PC-9 (cell line): ENCODE results near the gene RNF4. TPM values are rescaled to one million over a fixed set of nuclear protein-coding genes. Genes with fewer than 3 reads are reported as not detected.

Experiments
- BruUV-seq: library from RNA; stranded (reverse); fragments of 400-500 nt; replicated peaks from 2 replicates; lab custom pipeline; 2021; lab: Mats Ljungman, UMichigan
- CTCF ChIA-PET: fragments of 300-600 bp; sonication (Branson Sonifier 250); formaldehyde crosslinking; loops from one replicate; lab custom pipeline; 2022; ENCODE audit warnings: antibody characterized with exemption; lab: Charles Lee
- POLR2A ChIA-PET: fragments of 300-600 bp; sonication (Branson Sonifier 250); formaldehyde crosslinking; loops from one replicate; lab custom pipeline; 2022; ENCODE audit warnings: antibody characterized with exemption; ENCODE audit not compliant: unreplicated experiment; lab: Charles Lee
- DNase-seq, 2 experiments: peaks; one replicate each; pipeline versions ENCODE4 v3.0.0 to v3.0.0-alpha.2; 2015 to 2022; ENCODE audit warnings: mixed read lengths in 1 of 2
- H2AFZ ChIP-seq: fragments of 200-600 bp; sonication (generic); 2 replicates; pipeline ENCODE4 v1.8.1; 2017; ENCODE audit warnings: antibody characterized with exemption
- H3F3A ChIP-seq: fragments of 200-600 bp; sonication (generic); 2 replicates; pipeline ENCODE4 v1.8.1; 2017; ENCODE audit warnings: antibody characterized with exemption, mild to moderate bottlenecking, low read depth; ENCODE audit not compliant: insufficient read depth
- H3K27ac ChIP-seq: fragments of 200-600 bp; sonication (generic); 2 replicates; pipeline ENCODE4 v1.6.1; 2016; ENCODE audit warnings: mixed run types
- H3K27me3 ChIP-seq: fragments of 200-600 bp; sonication (generic); 2 replicates; pipeline ENCODE4 v1.6.1; 2016; ENCODE audit warnings: low read depth, mixed run types; ENCODE audit not compliant: insufficient read depth
- H3K36me3 ChIP-seq: fragments of 200-600 bp; sonication (generic); 2 replicates; pipeline ENCODE4 v1.6.1; 2016; ENCODE audit warnings: low read depth, mixed run types
- H3K4me1 ChIP-seq: fragments of 200-600 bp; sonication (generic); replicated peaks from 2 replicates; pipeline ENCODE4 v1.6.1; 2016; ENCODE audit warnings: mixed run types; ENCODE audit not compliant: insufficient read depth
- H3K4me2 ChIP-seq: fragments of 200-600 bp; sonication (generic); 2 replicates; pipeline ENCODE4 v1.6.1; 2017; ENCODE audit warnings: mixed run types
- H3K4me3 ChIP-seq: fragments of 200-600 bp; sonication (generic); 2 replicates; pipeline ENCODE4 v1.6.1; 2016; ENCODE audit warnings: mixed run types
- H3K79me2 ChIP-seq: fragments of 200-600 bp; sonication (generic); 2 replicates; pipeline ENCODE4 v1.6.1; 2017; ENCODE audit warnings: low read depth, mixed run types
- H3K9me2 ChIP-seq: fragments of 200-600 bp; sonication (generic); 2 replicates; pipeline ENCODE4 v1.8.1; 2017; ENCODE audit warnings: mild to moderate bottlenecking; ENCODE audit not compliant: insufficient read depth
- H3K9me3 ChIP-seq: fragments of 200-600 bp; sonication (generic); 2 replicates; pipeline ENCODE4 v1.8.1; 2016; ENCODE audit warnings: low read depth; ENCODE audit not compliant: insufficient read depth
- H4K20me1 ChIP-seq: fragments of 200-600 bp; sonication (generic); 2 replicates; pipeline ENCODE4 v1.8.1; 2017; ENCODE audit not compliant: insufficient read depth
- EZH2 ChIP-seq: fragments of 200-600 bp; sonication (generic); IDR thresholded peaks from 2 replicates; pipeline ENCODE4 v1.8.0; 2017; ENCODE audit warnings: antibody characterized with exemption, low read depth
- intact Hi-C: fragments of 100-400 bp; cut with micrococcal nuclease; formaldehyde crosslinking; loops from one replicate; pipeline ENCODE4 v1.10.0; 2022; ENCODE audit not compliant: unreplicated experiment
- total RNA-seq: library from RNA; stranded (reverse); gene quantifications from 2 replicates; pipeline ENCODE4 v1.2.3, GENCODE V29; 2021
- TF ChIP-seq, protein P1 (sequence below): fragments of 200-600 bp; sonication (generic); conservative IDR thresholded peaks from 2 replicates; pipeline ENCODE4 v1.6.1; 2017; ENCODE audit warnings: mixed run types, antibody characterized with exemption, mild to moderate bottlenecking, moderate library complexity

Gene RNF4
- total RNA-seq, 1 experiment from 2014 or later = 63.5 TPM

DNA sequence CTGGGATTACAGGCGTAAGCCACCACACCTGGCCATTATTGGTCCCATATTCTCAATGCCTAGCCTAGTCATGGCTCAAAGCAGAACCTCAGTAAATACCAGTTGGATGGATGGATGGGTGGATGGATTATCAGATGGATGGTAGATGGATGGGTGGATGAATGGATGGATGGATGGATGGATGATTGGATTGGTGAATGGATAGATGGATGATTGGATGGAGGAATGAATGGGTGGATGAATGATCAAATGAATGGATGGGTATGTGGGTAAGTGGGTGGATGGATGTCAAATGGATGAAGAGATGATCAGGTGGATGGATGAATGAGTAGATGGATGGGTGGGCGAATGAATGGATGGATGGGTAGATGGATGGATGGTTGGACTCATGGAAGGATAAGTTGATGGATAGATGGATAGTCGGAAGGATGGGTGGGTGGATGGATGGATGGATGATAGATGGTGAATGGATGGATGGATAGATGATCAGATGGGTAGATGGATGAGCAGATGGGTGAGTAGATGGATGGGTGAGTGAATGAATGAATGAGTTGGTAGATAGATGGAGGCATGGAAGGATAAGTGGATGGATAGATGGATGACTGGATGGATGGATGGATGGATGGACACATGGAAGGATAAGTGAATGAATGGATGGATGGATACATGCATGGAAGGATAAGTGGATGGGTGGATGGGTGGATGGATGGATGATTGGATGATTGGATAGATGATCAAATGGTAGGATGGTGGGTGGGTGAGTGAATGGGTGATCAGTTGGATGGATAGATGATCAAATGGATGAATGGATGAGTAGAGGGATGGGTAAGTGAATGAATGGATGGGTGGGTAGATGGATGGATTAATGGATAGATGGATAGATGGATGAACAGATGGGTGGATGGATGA lies 22.0 kb upstream of the RNF4 start:
- Histone ChIP-seq H3K4me2 (no peak overlapping the region), H3K27ac (no peak overlapping the region), H3F3A (no peaks in the 10 kb centered on the region), H3K36me3 (no peaks in the 10 kb centered on the region), H3K4me3 (no peak overlapping the region), H3K4me1 (no peaks in the 10 kb centered on the region), H3K79me2 (no peaks in the 10 kb centered on the region), H2AFZ (no peak overlapping the region), H3K27me3 (peaks cover 44% of the 10 kb centered on the region), H3K9me3 (no peaks in the 10 kb centered on the region), H4K20me1 (no peaks in the 10 kb centered on the region; the same call in 1 of the 2 replicates), H3K9me2 (no peaks in the 10 kb centered on the region)
- intact Hi-C loops = no loop called here
- no TSS peak for BruUV-seq
- DNase-seq = no peak
- CTCF ChIA-PET = no interaction called here
- TF ChIP-seq, protein P1, sequence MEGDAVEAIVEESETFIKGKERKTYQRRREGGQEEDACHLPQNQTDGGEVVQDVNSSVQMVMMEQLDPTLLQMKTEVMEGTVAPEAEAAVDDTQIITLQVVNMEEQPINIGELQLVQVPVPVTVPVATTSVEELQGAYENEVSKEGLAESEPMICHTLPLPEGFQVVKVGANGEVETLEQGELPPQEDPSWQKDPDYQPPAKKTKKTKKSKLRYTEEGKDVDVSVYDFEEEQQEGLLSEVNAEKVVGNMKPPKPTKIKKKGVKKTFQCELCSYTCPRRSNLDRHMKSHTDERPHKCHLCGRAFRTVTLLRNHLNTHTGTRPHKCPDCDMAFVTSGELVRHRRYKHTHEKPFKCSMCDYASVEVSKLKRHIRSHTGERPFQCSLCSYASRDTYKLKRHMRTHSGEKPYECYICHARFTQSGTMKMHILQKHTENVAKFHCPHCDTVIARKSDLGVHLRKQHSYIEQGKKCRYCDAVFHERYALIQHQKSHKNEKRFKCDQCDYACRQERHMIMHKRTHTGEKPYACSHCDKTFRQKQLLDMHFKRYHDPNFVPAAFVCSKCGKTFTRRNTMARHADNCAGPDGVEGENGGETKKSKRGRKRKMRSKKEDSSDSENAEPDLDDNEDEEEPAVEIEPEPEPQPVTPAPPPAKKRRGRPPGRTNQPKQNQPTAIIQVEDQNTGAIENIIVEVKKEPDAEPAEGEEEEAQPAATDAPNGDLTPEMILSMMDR = no peak
- TF ChIP-seq EZH2 = no peak
- POLR2A ChIA-PET = no interaction called here

DNA sequence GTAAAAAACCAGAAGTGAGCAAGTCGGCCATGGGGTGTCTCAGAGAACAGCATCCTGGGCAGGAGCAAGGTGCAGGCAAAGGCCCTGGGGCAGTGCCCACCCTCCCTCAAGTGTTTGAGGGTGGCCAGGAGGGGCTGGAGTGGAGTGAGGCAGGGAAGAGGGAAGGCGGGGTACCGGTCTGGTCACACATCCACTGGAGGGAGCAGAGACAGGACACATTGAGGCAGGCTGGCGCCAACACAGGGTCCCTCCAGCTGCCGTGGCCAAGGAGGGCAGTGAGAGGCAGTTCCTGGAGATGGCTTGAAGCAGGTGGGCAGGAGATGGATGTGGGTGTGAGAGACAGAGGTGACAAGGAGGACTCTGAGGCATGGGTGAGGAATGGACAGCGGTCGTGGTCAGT lies 20.3 kb upstream of the RNF4 start:
- no peaks in the 10 kb centered on the region for H4K20me1 ChIP-seq
- intact Hi-C loops = no loop called here
- H3K27me3 ChIP-seq = peaks cover 49% of the 10 kb centered on the region
- no peak overlapping the region for H3K4me3 ChIP-seq
- no peak for DNase-seq
- H3K9me2 ChIP-seq = no peaks in the 10 kb centered on the region
- ChIA-PET POLR2A (no interaction called here), CTCF (no interaction called here)
- no peaks in the 10 kb centered on the region for H3K9me3 ChIP-seq
- no peak for TF ChIP-seq EZH2
- TF ChIP-seq, protein P1 = no peak
- H3K4me1 ChIP-seq = no peaks in the 10 kb centered on the region
- no peaks in the 10 kb centered on the region for H3F3A ChIP-seq
- H3K27ac ChIP-seq = no peak overlapping the region
- no peaks in the 10 kb centered on the region for H3K36me3 ChIP-seq
- H3K4me2 ChIP-seq = no peak overlapping the region
- no TSS peak for BruUV-seq
- no peak overlapping the region for H2AFZ ChIP-seq
- no peaks in the 10 kb centered on the region for H3K79me2 ChIP-seq

DNA sequence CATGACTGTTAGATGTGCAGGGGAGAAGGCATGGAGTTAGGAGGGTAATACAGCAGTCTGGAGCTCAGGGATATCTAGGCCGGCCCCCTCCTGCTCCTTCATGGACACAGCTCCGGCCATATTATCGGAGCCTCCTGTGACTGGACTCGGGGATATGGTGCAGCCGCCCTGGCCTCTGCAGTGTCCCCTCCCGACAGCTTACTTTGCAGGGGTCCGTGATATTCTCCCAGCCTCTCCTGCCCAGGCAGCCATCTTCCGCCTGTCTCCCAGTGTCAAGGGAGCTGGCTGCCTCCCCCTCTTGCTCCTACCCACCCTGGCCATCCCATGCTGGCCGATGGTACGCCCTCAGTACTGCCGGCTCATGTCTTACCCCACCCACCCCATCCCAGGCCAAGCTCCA lies 19.9 kb upstream of the RNF4 start:
- CTCF ChIA-PET = no interaction called here
- H4K20me1 ChIP-seq = no peaks in the 10 kb centered on the region
- POLR2A ChIA-PET = no interaction called here
- BruUV-seq = no TSS peak
- H3K79me2 ChIP-seq = no peaks in the 10 kb centered on the region
- TF ChIP-seq, protein P1 = no peak
- no peak for TF ChIP-seq EZH2
- no peaks in the 10 kb centered on the region for H3K36me3 ChIP-seq
- H3K27me3 ChIP-seq = peaks cover 49% of the 10 kb centered on the region
- H3K9me2 ChIP-seq = no peaks in the 10 kb centered on the region
- H2AFZ ChIP-seq = no peak overlapping the region
- no peak overlapping the region for H3K27ac ChIP-seq
- intact Hi-C loops = no loop called here
- no peak overlapping the region for H3K4me3 ChIP-seq
- H3K4me1 ChIP-seq = no peaks in the 10 kb centered on the region
- H3K9me3 ChIP-seq = no peaks in the 10 kb centered on the region
- no peaks in the 10 kb centered on the region for H3F3A ChIP-seq
- no peak overlapping the region for H3K4me2 ChIP-seq
- no peak for DNase-seq
